Fibroblast of skin of left quadriceps (primary cell): Measurements from ENCODE around the gene FSTL1.
"Not testable (repeated sequence)": the region's sequence is repeated elsewhere in the genome, so short reads cannot be mapped to it uniquely, and the experiment has no call there.

Experiments used
- DNase-seq, 2 experiments: peaks; one replicate each; pipeline ENCODE4 v3.0.0-alpha.2; 2013; ENCODE audit warnings: low read depth in 2 of 2

The FSTL1 gene

DNA sequence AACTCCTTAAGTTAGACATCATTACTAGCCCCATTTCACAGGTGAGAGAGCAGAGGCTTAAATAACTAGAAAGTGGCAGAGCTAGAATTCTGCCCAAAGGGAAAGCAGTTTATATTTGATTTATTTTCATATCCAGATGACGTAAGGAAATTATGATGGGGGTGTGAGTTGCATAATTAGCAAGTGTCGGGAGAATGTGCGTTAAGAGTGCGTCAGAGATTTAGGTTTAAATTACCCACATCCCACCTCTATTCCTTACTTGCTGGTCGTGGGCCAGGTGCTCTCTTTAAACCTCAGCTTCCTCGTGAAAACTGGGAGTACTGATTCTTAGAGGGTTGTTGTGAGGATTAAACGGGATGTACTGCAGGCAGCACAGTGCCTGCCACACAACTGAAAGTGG is 32.3 kb downstream of the FSTL1 start:
- no peak for DNase-seq

DNA sequence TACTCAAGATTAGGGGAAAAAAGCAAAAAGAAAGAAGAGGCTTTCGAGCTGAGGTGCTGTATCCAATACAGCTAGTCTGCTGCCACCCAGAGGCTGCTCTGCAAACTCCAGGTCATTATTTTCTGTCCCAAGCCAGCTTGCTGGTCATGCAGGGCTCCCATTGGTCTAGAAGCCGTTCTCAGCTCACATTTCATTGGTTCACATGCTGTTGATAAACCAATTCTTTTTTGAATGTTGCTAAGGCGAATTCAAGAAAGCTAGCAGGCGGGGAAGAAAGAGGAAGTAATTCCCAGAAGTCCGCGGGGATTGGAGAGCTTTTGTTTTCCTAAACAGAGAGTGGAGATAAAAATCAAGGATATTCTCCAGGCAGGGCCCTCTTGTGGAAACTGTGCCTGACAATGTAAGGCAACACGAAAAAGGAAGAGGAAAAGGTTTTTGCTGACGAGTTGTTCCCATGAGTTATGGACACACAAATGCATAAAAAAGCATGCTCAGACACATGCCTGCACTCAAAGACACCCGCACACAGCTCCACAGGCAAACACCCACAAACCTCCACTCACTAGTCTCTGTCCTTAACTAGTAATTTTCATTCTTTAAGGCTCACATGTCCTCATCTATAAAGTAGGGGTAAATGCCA is 33.4 kb downstream of the FSTL1 start:
- DNase-seq, result peak; percentile 92

DNA sequence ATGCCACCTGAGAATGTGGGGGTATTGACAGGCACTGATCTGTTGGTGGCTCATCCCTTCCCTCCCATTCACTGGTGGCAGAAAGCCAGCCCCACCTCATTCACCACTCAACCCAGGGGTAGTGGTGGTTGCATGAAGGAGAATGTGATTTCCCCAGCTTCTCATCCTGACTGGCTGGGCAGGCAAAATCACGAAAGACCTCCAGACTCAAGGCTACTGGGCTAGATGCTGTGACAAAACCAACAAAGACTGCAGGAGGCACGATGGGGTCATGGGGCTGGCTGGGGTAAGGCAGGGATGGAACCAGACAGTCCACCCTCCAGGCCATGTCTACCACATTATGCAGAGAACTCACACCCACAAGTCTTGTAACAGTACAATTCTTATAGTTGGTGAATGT is 33.9 kb downstream of the FSTL1 start:
- no peak for DNase-seq

DNA sequence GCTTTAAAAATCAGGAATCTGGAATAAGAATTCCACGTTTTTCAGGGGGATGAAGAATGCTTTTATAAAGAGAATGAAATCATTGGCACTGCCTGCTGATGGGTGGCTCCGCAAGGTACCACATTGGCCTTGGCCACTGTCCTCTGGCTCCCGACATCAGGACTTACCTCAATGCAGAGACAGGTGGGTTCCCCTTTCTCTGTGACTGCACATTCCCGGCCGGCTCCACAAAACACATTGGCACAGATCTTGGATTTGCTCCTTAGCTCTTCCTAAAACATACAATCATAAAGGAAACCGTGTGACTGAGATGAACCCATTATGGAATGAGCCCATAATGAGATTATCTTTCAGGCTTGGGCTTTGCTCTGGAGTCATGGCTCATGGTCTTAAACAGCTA is 35.0 kb downstream of the FSTL1 start:
- no peak for DNase-seq

DNA sequence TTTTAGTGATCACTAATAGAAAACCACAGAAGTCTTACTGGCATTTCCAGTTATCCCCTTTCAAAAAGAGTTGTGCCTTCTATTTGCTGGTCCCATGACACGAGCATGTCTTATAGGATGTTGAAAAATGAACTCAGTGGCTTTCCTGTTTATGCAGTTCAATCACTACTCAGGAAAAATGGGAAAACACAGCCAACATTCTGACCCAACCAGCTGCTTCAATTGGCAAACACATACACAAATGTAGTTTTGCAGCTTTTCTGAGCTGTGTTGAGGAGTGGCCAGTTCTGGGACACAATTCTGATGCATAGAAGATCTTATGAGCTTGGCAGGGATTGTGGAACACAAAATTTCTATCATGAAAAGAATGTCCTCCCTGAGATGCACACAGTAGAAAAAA is 40.3 kb downstream of the FSTL1 start:
- no peak for DNase-seq

- DNase-seq, result no peak
Measured at GRCh38 chr3:120410116-120410515, 40.7 kb downstream of the FSTL1 start.

DNA sequence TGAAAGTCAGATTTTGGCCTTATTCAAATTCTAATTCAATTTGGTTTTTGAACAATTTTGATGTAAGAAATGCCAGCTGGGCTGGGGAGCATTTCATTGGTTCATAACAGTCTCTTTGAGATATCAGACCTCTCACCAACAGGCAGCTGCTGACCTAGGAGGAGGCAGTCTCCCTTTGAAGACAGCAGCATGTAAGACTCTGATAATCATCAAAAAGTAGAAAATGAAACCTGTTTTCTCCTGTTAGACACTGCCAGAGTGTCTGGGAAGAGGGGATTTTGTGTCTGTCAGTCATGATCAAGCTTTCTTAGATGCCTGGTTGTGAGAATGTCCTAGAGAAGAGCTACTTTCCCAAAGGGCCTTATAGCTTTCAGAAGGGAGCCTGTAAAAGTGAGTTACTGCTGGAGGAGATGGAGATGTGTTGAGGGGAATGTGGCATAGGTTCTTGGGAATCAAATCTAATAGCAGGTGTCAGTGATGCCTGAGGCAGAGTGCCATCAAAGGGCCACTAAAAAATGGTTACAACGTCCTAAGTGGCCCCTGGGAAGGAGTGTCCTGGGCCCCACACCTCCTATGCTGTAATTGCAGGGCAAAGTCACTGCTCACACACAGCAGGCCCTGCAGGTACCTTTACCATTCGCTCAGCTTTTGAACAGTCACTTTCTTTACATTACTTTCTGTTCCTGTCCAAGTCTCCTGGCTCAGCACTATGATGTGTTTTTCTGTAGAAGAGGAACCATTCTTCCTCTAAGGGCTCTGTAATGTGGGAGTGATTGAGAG is 43.1 kb downstream of the FSTL1 start:
- no peak for DNase-seq

DNA sequence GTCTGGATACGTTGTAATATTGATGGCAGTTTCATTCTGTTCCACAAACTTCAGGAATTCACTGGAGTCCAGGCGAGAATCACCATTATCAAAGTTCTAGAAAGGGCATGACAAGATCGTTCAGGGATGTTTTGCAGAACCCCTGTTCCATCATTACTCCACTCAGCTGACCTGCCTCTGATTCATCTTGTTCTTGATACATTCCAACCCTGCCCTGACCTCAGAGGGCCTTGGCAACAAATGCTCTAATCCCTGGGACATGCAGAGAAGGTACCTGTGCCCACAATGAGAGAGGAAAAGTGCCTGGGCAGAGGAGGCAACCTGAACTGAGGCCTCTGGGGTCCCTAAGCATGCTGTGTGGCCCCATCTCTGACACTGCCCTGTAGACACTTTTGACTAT is 45.9 kb downstream of the FSTL1 start:
- DNase-seq, result no peak

DNA sequence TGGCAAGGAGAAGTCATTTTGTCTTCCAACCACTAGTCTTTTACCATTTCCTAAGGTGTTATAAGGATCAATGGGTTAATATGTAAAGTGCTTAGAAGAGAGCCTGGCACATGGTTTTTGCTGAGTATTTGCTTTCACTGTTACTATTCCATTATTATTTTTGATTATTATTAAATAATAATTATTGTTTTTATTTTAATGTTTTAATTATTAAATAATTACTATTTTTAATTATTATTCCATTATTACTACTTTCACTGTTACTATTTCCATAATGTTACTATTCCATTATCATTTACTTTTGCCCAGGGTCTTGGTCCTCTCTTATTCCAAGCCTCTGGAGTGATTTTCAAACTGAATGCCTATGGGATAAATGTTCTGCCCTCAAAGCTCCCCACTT is 48.5 kb downstream of the FSTL1 start:
- no peak for DNase-seq

- DNase-seq, result no peak
Measured at GRCh38 chr3:120399372-120399771, 51.4 kb downstream of the FSTL1 start.

- DNase-seq, result no peak
Measured at GRCh38 chr3:120396469-120396868, 54.3 kb downstream of the FSTL1 start.

GRCh38 chr3:120394347-120394746 is 56.4 kb downstream of the FSTL1 start:
- DNase-seq, result no peak

DNA sequence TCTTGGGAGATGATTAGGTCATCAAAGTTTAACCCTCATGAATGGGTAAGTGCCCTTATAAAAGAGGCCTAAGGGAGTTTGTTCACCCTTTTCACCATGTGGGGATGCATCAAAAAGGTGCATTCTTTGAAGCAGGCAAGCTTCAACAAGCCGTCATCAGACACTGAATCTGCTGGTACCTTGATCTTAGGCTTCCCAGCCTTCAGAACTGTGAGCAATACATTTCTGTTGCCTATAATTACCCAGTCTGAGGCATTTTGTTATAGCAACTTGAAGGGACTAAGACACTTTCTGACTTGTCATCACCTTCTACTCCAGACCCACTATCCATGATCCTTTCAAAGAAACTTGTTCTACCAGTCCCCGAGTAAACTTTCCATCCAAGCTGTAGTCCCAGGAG is 57.0 kb downstream of the FSTL1 start:
- DNase-seq, result no peak

DNA sequence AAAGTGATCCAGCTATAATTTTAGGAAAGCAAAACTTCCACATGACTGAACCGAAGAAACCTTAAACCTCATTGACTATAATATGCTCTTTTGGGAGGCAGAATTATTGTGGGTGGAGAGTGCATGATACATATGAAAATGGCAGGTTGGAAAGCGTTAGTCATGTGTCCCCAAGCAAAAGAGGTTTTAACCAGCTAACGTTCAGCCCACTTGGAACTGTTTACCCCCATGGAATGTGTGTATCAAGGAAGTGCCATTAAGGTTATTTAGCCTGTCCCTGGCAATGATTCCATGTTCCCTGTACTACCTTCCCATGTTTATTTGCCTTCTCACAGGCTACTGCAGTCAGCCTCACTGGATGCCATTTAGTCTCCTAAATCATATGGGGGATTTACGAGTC is 57.5 kb downstream of the FSTL1 start:
- DNase-seq, result no peak

GRCh38 chr3:120382941-120383447 is 67.8 kb downstream of the FSTL1 start:
- no peak for DNase-seq

GRCh38 chr3:120381503-120381902 is 69.3 kb downstream of the FSTL1 start:
- DNase-seq, result no peak

DNA sequence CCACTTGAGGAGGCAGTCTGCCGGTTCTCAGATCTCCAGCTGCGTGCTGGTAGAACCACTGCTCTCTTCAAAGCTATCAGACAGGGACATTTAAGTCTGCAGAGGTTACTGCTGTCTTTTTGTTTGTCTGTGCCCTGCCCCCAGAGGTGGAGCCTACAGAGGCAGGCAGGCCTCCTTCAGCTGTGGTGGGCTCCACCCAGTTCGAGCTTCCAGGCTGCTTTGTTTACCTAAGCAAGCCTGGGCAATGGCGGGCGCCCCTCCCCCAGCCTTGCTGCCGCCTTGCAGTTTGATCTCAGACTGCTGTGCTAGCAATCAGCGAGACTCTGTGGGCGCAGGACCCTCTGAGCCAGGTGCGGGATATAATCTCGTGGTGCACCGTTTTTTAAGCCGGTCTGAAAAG is 72.8 kb downstream of the FSTL1 start:
- not testable (repeated sequence) for DNase-seq

DNA sequence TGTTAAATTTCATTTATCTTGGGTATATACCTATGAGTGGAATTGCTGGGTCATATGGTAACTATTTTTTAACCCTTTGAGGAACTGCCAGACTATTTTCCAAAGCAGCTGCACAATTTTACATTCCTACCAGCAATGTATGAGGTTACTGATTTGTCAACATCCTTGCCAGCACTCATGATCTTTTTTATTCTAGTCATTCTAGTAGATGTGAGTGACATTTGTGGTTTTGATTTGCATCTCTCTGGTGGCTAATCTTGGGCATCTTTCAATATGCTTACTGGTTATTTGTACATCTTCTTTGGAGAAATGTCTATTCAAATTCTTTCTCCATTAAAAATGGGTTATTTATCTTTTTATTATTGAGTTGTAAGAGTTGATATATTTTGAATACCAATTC is 80.3 kb downstream of the FSTL1 start:
- no peak for DNase-seq

DNA sequence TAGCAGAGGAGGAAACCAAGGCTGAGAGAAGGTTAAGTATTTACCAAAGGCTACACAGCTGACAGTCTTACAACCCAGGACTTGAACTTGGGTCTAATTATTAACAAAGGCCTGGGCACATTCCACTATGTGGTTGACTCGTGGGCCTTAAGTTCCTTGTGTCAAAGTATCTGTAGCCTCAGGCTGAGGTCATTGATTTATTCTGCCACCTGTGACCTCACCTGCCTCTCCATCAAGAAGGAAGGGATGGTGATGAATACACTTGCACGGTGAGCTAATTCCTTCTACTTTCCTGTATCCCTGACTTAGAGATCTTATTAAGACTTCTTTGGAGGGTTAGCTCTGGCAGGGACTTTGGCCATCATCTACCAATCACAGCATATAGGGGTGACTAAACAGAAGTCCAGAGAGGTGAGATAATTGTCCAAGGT is 81.7 kb downstream of the FSTL1 start:
- DNase-seq, result no peak

GRCh38 chr3:120368172-120368571 is 82.6 kb downstream of the FSTL1 start:
- DNase-seq, result no peak

DNA sequence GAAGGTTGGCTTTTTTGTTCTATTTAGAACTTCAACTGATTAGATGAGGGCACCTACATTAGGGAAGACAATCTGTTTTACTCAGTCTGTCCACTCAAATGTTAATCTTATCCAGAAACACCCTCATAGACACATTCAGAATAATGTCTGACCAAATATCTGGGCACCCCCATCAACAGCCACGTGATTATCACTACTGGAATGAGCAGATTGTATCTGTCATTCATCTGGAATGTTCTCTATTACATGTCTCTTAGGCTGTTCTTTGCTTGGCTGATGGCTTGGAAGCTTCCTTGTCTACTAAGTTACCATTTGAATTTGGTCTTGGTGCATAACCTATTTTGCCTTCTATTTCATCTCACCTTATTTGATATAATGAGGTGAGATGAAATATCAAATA is 86.0 kb downstream of the FSTL1 start:
- DNase-seq, result no peak

- no peak for DNase-seq
Measured at GRCh38 chr3:120364101-120364500, 86.7 kb downstream of the FSTL1 start.

- no peak for DNase-seq
Measured at GRCh38 chr3:120357807-120358206, 93.0 kb downstream of the FSTL1 start.
